Hippocampal formation (tissue), 2 donors: ENCODE results near the gene RAB7A.
"Not testable (repeated sequence)": the region's sequence is repeated elsewhere in the genome, so short reads cannot be mapped to it uniquely, and the experiment has no call there.

Experiments
- DNase-seq, 2 donors: peaks; one replicate each; lab custom pipeline; 2025; lab: John Stamatoyannopoulos, UW

RAB7A gene

DNA sequence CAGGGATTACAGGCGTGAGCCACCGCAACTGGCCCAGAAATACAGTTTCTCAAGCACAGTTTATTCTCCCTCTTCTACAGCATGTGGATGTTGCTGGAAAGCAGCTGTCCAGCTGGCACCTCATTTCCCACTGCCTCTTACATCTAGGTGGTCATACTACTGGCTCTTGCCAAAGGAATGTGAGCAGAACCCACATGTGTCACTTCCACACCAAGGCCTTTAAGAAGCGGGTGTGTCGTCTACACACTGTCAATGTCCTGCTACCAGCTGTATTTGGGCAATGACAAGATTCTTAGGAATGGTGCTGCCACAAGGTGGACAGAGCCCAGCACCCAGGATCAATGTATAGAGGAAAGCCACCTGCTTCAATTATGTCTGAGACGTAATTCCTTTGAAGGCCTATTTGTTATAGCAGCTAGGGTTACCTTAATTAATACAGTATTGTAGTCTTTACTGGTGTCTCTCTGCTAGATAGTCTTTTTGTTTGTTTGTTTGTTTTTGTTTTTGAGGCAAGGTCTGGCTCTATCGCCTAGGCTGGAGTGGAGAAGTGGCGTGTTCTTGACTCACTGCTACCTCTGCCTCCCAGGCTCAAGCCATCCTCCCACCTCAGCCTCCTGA, 15.1 kb upstream of the RAB7A start:
- no peak for DNase-seq

- DNase-seq = no peak
Observed at GRCh38 chr3:128712848-128713247, 13.1 kb upstream of the RAB7A start.

GRCh38 chr3:128714887-128715491, 11.0 kb upstream of the RAB7A start:
- DNase-seq = no peak

DNA sequence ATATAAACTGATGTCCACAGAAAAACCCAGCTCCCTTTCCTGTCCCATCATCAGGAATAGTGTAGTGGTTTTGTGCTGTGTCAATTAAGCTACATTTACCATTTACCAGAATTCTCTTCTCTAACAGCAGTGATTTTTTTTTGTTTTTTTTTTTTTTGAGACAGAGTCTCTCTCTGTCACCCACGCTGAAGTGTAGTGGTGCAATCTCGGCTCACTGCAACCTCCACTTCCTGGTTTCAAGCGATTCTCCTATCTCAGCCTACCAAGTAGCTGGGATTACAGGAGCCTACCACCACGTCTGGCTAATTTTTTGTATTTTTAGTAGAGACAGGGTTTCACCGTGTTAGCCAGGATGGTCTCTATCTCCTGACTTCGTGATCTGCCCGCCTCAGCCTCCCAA, 7.1 kb upstream of the RAB7A start:
- not testable (repeated sequence) for DNase-seq

DNA sequence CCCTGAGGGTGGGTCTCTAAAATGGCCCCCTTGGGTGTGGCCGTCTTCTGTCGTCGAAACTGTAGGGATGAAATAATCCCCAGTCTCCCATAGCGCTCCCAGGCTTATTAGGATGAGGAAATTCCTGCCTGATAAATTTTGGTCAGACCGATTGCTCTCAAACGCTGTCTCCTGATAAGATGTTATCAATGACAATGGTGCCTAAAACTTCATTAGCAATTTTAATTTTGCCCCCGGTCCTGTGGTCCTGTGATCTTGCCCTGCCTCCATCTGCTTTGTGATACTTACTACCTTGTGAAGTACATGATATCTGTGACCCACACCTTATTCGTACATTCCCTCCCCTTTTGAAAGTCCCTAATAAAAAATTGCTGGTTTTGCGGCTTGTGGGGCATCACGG, 5.1 kb upstream of the RAB7A start:
- no peak for DNase-seq

DNA sequence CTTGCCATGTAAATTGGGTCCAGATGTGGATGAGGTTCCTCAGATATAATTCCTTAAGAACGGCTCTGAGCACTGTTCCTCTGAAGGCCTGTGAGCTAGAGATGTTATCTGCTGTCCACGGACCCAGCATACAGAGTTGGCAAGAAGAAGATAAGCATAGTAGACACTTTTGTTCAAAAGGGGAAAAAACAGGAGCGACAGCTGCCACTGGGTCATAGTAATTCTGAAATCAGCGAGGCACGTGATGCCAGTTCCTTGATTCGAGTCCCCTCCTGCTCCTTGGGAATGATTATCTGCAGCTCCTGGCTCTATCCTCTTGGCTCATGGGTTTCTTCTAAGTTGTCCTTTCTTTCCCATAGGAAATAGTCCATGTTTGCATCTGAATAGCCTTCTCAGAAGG, 2.5 kb upstream of the RAB7A start:
- no peak for DNase-seq

DNA sequence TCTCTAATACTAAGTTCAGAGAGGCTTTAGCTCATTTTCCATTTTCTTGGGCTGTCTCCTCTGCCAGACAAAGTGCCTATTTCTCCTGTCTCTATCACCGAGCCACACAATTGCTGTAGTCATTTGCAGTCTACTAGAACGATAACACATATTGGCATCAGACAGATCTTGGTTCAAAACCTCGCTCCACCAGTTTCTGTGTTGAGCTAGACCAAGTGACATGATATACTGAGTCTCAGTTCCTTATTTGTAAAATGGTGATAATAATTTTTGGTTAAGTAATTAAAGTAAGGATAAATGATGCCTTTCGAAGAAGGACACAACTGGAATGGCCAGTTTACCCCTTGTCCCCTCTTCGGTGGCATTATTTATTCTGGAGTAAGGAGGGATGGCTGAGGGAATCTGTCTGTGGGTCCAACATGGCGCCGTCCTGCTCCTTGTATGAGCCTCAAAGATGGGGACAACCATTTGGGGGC, 398 bp upstream of the RAB7A start:
- DNase-seq = no peak

- DNase-seq = no peak
Observed at GRCh38 chr3:128727059-128727458, 1.1 kb downstream of the RAB7A start.

DNA sequence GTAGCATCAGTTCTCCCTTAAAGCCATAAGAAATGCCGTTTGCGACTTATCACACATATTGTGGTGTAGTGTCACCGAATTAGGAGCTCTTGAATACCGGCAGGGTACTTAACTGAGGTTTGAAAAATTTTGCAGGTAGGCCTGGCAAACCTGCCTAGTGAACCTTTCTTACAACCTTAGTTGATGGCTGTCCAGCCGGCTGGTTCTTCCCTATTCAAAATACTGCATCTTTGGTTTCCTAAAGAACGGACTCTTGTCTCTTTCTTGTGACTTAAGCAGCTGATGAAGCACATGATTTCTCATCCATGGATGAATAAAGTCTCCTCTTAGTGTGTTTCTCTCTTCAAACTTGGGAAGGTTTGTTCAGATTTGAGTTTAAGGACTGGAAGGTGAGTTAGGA, 1.5 kb downstream of the RAB7A start:
- DNase-seq = no peak

GRCh38 chr3:128727996-128728395, 2.0 kb downstream of the RAB7A start:
- DNase-seq = no peak

DNA sequence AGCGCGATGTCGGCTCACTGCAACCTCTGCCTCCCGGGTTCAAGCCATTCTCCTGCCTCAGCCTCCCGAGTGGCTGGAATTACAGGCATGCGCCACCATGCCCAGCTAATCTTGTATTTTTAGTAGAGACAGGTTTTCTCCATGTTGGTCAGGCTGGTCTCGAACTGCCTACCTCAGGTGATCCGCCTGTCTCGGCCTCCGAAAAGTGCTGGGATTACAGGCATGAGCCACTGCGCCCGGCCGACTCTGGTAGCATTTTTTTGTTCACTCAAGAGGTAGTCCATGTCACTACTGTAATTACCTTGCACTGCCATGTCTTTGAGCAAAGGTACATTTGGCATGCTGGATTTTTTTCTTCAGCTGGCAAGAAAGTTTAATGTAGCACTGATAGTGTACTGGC, 2.5 kb downstream of the RAB7A start:
- DNase-seq = not testable (repeated sequence)

GRCh38 chr3:128730471-128730870, 4.5 kb downstream of the RAB7A start:
- DNase-seq = no peak

- no peak for DNase-seq
Observed at GRCh38 chr3:128734523-128735189, 8.7 kb downstream of the RAB7A start.

- DNase-seq = no peak
Observed at GRCh38 chr3:128735287-128735686, 9.3 kb downstream of the RAB7A start.

- no peak for DNase-seq
Observed at GRCh38 chr3:128735884-128736283, 9.9 kb downstream of the RAB7A start.

DNA sequence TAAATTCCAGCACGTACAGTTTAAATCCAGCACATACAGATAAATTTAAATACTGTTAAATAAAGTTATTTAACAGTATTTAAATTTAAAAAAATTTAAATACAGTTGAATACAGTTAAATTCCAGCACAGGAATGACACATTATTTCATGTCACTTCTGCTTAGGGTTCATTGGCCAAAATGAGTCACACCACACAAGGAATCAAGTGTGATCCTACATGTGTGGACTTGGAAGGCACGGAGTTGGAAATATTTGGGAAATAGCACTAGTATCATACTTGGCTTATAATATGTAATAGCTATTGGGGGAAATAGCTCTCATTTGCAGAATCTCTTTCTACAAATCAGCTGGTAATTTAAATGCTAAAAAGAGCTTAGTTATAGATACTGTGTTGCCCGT, 10.6 kb downstream of the RAB7A start:
- DNase-seq = no peak

GRCh38 chr3:128740621-128741020, 14.6 kb downstream of the RAB7A start:
- DNase-seq = no peak

- no peak for DNase-seq
Observed at GRCh38 chr3:128742821-128743594, 17.0 kb downstream of the RAB7A start.

- no peak for DNase-seq
Observed at GRCh38 chr3:128745742-128746141, 19.8 kb downstream of the RAB7A start.

DNA sequence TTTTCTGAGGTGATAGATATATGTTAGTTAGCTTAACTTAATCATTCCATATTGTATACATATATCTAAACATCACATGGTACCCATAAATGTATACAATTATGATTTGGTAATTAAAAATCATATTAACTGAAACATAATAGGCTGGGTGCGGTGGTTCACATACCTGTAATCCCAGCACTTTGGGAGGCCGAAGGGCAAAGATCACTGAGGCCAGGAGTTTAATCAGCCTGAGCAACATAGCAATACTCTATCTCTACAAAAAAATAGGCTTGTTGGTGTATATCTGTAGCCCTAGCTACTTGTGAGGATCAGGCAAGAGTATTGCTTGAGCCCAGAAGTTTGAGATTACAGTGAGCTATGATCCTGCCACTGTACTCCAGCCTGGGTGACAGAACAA, 20.9 kb downstream of the RAB7A start:
- DNase-seq = no peak

- DNase-seq = no peak
Observed at GRCh38 chr3:128748557-128748956, 22.6 kb downstream of the RAB7A start.

DNA sequence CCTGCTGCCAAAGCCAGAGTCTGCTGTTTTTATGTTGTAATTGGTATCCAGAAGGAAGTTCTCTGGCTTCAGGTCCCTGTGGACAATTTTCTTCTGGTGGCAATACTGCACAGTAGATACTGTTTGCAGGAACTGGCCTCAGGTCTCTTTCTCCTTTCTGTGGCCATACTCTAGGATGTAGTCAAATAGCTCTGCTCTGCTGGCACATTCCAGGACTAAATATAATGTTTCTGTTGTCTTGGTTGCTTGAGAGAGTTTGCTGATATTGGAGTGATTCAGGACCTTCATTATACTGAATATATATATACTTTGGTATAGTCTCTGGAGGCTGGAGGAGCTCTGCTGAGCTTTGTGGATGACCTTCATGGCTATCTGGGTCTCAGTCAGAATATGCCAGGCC, 23.1 kb downstream of the RAB7A start:
- DNase-seq = no peak

GRCh38 chr3:128749561-128749960, 23.6 kb downstream of the RAB7A start:
- DNase-seq = not testable (repeated sequence)
